ENCODE data around the gene CDCP2.

CDCP2 gene

DNA sequence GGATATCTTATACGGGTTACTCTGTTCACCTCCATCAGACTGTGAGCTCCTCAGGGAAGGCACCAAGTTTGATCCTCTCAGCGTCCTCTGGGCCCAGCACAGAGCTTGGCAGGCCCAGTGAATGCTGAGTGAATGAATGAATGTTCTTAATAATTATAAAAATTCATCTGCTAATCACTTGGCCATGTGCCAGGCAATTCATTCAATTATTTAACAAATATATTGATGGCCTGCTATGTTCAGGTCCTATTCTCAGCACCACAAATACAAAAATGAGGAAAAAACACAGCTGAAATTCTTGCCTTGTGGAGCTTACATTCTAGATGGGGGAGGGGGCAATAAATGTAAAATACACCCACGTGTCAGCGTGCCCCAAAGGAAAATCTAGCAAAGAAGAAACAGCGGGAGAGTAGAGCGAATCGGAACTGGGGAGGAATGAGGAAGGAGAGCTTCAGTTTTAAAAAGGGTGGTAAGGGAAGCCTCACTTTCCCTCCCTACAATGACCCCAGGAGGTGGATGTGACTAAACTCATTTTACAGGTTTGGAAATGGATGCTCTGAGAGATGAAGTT is 15.8 kb downstream of the CDCP2 start:
- no peak for DNase-seq (ENCODE audit: low read depth in 2 of 2)

GRCh38 chr1:54136269-54136896 is 16.4 kb downstream of the CDCP2 start:
- DNase-seq (ENCODE audit: low read depth in 2 of 2) = no peak

GRCh38 chr1:54135436-54136120 is 17.2 kb downstream of the CDCP2 start:
- DNase-seq (ENCODE audit: low read depth in 2 of 2) = no peak

GRCh38 chr1:54134295-54134694 is 18.5 kb downstream of the CDCP2 start:
- DNase-seq (ENCODE audit: low read depth in 2 of 2) = no peak

DNA sequence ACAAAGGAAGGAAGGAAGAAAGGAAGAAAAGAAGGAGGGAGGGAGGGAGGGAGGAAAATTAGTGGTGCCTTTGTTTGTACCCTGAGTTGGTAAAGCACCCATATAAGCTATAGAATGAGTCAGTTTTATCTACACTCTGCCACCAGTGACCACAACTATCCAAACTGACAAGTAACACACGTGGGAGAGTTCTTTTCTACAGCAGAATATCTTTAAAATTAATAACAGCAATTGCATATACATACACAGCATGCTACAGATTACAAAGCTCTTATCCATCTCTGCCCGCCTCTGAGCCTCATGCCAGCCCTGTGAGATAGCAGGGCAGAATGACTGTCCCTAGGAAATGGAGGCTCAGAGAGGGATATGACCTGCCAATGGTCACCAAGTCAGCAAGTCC is 20.3 kb downstream of the CDCP2 start:
- no peak for DNase-seq (ENCODE audit: low read depth in 2 of 2)

GRCh38 chr1:54131419-54131818 is 21.4 kb downstream of the CDCP2 start:
- no peak for DNase-seq (ENCODE audit: low read depth in 2 of 2)

DNA sequence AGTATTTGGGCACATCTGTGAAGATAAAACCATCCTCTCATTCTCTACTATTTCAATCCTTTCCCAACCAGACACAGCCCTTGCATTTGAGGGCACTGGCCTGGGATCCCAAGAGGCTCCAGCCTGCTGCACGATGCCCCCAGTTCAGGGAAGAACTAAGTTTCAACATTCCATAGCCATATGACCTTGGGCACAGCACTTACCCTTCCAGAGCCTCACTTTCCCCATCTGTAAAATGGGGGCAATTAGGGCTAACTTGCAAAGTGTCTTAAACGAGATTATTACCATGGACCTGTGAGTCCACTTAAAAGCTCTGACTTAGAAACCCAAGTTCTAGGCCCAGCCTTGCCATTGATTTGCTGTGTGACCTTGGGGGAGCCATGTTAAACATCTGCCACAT is 22.9 kb downstream of the CDCP2 start:
- no peak for DNase-seq (ENCODE audit: low read depth in 2 of 2)

- DNase-seq (ENCODE audit: low read depth in 2 of 2) = no peak
Measured at GRCh38 chr1:54127594-54128300, 25.1 kb downstream of the CDCP2 start.

GRCh38 chr1:54126271-54126815 is 26.5 kb downstream of the CDCP2 start:
- DNase-seq (ENCODE audit: low read depth in 2 of 2) = no peak

- DNase-seq (ENCODE audit: low read depth in 2 of 2) = no peak
Measured at GRCh38 chr1:54125386-54126070, 27.3 kb downstream of the CDCP2 start.

DNA sequence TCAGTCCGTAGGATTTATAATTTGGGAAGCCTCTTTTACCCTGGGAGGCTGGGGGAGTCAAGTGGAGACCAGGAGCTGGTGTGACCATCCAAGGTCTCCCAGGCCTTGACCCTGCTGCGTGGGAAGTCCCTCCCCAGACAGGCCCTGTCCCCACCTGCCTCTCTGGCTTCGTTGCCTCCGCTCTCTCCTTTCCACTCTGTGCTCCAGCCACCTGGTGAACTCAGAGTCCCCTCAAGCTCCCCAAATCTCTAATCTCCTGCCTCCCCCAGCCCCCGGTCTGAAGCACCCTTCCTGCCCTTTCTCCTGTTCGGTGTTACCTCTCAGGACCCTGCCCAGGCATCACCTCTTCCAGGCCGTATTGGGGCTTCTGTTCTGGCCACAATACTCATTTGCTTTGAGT is 27.9 kb downstream of the CDCP2 start:
- no peak for DNase-seq (ENCODE audit: low read depth in 2 of 2)

- DNase-seq (ENCODE audit: low read depth in 2 of 2) = no peak
Measured at GRCh38 chr1:54124472-54124871, 28.3 kb downstream of the CDCP2 start.

DNA sequence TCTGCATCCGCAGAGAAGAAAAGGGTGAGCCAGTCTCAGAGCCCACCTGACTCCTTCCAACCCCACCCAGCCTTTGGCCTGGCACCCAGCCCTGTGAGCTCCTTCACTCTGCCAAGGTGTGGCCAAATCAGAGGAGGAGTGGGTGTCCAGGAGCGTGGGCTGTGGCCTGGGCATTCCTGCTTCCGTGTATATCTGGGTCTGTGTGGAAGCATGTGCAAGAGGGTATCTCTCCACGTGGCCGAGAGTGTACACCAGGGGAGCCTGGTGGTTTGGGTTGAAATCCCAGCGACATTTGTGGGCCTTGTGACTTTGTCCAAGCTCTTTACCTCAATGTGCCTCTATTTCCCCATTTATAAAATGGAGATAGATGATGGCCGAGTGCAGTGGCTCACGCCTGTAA is 29.8 kb downstream of the CDCP2 start:
- DNase-seq (ENCODE audit: low read depth in 2 of 2) = no peak

- DNase-seq (ENCODE audit: low read depth in 2 of 2) = no peak
Measured at GRCh38 chr1:54122135-54122751, 30.6 kb downstream of the CDCP2 start.

- peak; percentile 46 to 57 for DNase-seq (ENCODE audit: low read depth in 2 of 2)
Measured at GRCh38 chr1:54121482-54122134, 31.2 kb downstream of the CDCP2 start.

GRCh38 chr1:54120698-54121481 is 31.9 kb downstream of the CDCP2 start:
- no peak for DNase-seq (ENCODE audit: low read depth in 2 of 2)

GRCh38 chr1:54120018-54120697 is 32.6 kb downstream of the CDCP2 start:
- no peak for DNase-seq (ENCODE audit: low read depth in 2 of 2)

DNA sequence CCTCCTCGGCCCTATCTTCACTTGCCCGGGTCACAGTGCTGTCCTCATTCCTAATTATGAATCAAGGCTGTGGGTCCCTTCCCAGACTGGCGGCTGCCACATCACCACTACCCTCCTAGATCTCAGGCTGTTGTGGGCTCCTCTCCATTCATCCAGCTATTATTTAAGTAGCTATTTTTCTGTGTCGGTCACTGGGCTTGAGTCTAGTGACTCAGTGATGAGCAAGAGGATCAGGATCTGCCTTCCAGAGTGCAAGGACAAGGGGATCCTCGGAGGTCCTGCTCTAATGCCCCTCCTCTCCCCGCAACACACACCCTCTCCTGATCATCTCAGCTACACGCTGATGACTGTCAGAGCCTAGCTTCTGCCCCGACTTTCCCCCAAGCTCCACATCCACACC is 34.1 kb downstream of the CDCP2 start:
- DNase-seq (ENCODE audit: low read depth in 2 of 2) = no peak

GRCh38 chr1:54117815-54118563 is 34.8 kb downstream of the CDCP2 start:
- DNase-seq (ENCODE audit: low read depth in 2 of 2) = no peak

Measured in activated CD4-positive, alpha-beta T cell treated with anti-CD3 and anti-CD28 coated beads for 24 hours (primary cell).